SH-SY5Y (cell line): ENCODE data around the gene TTC13.

ENCODE experiments used
- GATA2 ChIP-seq: IDR thresholded peaks from 2 replicates; pipeline ENCODE4 v1.6.1; 2011; ENCODE audit warnings: mild to moderate bottlenecking, low read depth, low read length
- GATA3 ChIP-seq: IDR thresholded peaks from 2 replicates; pipeline ENCODE4 v1.6.1; 2011; ENCODE audit warnings: low read depth, mild to moderate bottlenecking, low read length, moderate library complexity

DNA sequence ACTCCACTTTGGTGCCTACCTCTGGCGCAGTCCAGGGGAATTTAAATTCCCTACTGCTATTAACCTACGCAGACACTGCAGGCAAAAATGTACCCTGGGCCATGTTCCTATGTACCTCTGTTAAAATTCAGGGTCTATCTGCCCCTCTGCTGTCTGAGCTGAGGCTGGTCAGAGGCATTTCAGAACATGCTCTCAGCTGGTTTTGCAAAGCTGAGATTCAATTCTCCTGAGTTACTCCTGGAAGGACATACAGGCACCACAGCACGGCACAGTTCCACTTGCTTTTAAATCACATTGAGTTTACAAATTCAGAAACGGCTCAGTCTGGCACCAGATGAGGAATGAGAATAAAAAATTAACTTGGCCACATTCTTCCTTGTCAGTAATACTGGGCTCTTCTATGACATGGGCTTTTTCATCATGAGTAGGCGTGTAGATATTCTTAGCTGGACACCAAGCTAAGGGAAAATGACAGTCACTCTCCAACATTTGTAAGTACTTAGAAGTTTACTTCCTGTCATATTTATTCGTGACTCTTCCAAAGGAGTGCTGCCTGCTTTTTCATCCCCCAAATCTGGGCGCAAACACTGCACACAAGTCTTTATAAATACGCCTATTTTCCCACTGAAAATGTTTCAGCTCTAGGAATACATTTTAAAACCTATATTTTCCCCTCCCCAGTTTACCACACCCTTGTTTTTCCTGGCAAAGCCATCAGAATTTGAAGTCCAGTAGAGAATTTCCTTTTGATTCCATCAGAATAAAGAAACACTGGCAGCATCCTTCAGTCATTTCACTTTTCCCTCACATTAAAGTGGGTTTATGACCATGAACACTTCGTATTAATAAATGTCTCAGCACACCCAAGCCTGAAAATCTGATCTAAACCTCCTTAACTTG lies 112.2 kb downstream of the TTC13 start:
- TF ChIP-seq GATA2 = no peak
- TF ChIP-seq GATA3 = no peak
